HG02970 (cell line): ENCODE results near the gene PTPN20.
A peak's percentile ranks its signal among the peaks of the same experiment; 100 is the strongest.
"Not testable (repeated sequence)": the region's sequence is repeated elsewhere in the genome, so short reads cannot be mapped to it uniquely, and the experiment has no call there.

Source experiments
- ATAC-seq: cut with Tn5 transposase; IDR thresholded peaks from one replicate; pipeline ENCODE4 v1.9.1; 2021; ENCODE audit warnings: mild to moderate bottlenecking, moderate library complexity, moderate number of reproducible peaks; ENCODE audit not compliant: unreplicated experiment, low FRiP score

PTPN20 gene

DNA sequence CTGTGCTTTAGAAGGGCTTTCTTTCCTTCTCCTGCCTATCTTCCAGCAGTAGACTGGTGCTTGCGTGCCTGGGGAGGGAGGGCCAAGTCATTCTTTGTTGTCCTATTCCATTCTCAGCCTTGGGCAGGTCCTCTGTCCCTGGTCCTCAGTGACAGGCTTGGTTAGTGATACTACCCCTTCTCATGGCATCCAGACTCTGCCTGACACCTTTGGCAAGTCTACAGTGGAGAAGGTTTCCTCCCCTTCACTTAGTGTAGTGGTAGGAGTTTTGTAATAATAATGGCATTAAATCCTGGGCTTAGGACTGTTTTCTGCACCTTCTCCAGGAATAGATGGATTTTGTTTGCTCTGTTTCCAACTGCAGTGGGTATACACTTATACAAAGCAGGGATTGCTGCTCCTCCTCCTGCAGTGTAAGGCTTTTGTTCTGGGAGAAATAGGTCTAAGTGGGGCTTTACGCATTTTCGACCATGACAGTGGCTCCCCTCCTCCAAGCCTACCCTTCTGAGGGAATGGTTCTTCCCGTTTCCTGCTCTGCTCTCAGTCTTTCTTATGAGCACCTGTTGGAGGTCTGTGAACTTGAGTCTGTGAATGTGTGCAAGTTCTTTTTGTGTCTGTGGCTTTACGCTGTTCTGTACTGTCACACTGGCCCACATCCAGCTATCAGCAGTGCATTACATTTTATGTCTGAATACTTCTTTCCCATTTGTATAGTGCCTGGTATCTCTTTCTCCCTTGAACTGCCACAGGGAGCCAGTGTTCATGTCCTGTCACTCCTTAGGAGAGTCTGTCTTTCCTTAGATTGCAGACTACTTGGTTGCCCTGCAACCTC, 37.7 kb downstream of the PTPN20 start:
- not testable (repeated sequence) for ATAC-seq

DNA sequence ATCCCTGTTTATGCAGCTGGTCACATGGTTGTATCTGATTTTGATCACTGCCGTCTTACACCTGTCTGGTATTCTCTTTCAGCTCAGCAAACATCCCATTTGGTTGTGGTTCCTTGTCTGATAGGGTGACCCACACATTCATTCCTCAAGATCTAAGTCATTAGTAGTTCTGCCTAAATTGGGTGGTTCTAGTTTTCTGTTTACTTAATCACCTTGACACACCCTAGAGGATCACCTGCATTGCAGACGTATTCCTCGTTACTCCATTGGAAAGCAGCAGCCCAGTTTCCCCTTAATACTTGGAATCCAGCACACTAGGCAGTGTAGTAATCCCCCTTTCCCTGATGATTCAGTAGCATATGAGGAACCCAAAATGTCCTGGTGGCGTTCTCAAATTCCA, 41.3 kb downstream of the PTPN20 start:
- ATAC-seq = not testable (repeated sequence)

DNA sequence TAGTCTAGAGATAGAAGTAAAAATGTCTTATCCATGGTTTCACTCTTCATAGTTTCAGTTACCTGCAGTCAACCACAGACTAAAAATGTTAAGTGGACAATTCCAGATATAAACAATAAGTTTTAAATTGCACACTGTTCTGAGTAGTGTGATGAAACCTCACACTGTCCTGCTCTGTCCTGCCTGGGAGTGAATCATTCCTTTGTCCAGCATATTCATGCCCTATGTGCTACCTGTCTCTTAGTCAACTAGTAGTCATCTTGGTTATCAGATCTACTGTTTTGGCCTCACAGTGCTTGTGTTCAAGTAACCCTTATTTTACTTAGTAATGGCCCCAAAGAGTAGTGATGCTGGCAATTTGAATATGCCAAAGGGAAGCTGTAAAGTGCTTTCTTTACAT, 49.5 kb downstream of the PTPN20 start:
- ATAC-seq = not testable (repeated sequence)

DNA sequence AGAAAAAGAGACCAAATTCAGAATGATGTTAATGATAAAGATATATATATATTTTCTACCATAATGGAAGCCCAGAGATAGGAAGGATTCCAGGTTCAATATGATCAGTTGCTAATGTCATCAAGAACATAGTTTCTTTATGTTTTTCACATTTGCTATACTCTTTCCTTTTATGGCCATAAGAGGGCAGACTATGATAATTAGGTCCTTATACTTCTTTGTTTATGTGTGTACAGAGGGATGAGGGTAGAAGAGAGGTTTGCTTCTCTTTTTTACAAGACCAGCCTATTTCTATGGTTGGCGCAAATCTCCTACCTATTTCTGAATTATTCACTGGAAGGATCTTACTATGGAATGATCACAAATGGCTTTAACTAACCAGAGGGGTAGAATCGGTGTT, 52.1 kb downstream of the PTPN20 start:
- ATAC-seq = not testable (repeated sequence)

DNA sequence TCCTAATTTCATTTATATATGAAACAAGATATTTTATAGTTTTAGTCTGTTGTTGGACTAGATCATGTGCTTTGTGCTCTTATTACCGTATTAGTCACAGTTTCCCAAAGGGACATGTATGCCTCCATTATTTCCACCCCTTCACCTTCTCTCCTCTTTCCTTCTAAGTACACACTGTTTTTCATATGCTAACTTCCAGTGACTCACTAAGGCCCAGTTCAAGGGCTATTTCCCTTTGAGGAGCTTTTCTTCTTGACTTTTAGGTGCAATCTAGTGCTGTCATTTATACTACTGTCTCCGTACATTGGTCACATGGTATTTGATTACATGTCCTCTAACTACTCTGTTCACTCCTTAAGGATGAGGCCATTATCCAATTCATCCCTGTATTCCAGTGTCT, 55.8 kb downstream of the PTPN20 start:
- ATAC-seq = not testable (repeated sequence)

DNA sequence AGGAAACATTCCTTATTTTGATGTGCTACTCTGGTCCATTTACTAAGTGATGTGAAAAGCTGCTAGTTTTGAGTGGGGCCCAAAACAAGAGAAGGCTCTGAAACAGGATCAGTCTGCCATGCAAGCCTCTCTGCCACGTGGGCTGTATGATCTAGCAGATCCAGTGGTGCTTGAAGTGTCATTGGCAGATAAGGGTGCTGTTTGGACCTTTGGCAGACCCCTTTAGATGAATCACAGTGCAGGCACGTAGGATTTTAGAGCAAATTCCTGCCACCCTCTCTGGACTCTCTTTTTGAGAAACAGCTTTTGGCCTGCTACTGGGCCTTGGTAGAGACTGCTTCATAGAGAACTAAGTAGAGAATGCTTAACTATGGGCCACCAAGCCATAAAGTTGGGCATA, 69.0 kb downstream of the PTPN20 start:
- not testable (repeated sequence) for ATAC-seq

DNA sequence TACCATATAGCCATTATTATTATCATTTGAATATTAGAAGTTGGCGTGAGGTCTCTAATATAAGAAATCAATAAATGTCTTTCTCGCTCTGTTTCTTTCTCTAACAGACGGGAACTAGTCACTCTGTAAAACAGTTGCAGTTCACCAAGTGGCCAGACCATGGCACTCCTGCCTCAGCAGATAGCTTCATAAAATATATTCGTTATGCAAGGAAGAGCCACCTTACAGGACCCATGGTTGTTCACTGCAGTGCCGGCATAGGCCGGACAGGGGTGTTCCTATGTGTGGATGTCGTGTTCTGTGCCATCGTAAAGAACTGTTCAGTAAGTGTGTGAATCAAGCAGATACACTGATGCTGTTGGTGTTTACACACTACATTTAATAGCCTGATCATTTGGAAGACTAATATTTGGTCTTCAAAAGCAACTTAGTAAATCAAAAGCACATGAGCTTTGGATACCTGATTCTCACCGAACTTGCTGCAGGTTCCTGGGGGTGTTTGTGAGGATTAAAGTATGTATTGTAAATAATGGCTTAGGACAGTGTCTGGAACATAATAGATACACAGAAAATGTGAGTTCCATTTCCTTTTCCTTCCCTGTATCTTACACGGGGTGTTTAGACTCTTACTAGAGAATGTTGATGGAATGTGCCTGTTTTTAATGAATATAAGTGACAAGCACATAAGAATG, 76.2 kb downstream of the PTPN20 start:
- peak; percentile 74 for ATAC-seq

DNA sequence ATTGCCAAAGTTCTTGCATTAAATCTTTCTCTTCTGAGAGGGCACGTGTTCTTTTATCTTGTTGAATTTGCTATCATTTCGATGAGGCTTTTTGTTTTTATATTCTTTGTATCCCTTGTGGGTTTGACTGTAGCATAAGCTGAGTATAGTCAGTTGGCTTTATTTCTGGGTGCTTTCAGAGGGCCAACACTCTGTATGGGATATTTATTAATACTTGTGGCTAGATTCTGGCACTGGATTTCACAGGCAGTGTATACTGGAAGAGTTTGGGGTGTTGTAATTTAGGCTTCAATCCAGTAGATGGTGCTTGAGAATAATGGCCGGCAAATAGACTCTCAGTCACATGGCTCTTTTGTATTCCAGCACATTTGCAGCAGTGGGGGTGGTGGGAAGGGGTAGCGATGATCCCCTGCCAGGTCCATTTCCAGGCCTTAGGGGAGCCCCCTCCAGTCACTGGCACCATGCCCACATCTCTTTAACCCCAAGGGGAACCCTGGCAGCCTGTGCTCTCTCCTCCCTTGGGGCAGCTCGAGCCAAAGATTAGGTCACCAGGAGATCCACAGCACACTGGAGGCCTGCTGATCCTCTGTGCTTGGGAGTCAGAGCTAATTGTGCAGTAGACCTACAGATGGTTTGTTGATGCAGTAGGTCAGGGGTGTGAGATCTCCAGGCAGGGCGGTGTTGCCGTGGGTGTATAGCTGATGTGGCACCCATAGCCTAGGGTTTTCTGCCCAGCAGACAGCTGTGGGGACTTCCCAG, 81.8 kb downstream of the PTPN20 start:
- ATAC-seq = no peak

DNA sequence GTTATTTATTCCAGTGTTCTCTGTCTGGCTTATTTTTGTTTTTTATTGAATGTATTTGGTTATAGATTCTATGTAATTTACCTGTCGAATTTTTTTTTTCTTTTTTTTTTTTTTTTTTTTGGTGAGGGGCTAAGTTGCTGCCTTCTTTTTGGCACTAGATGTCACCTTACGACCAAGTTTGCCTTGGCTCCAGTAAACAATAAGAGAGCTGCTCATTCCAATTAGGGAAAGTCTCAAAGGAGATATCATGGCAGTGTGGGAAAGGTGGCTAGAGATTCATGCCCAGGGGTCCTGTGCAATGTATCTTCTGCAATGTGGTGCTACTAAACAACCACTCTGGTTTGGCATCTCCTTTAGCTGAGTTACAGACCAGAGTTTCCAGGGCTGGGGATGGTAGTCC, 84.0 kb downstream of the PTPN20 start:
- no peak for ATAC-seq

DNA sequence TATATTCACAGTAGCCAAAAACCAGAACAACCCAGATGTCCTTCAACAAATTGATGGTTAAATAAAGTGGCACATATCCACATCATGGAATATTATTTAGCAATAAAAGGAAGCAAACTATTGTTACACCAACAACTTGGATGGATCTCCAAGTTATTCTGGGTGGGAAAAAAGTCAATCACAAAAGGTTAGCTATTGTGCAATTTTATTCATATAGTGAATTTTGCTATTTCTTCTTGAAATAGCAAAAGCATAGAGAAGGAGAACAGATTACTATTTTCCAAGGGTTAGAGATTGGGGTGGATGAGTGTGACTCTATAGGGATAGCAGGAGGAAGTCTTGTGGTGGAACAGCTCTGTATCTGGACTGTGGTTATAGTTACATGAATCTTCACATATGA, 87.0 kb downstream of the PTPN20 start:
- no peak for ATAC-seq

DNA sequence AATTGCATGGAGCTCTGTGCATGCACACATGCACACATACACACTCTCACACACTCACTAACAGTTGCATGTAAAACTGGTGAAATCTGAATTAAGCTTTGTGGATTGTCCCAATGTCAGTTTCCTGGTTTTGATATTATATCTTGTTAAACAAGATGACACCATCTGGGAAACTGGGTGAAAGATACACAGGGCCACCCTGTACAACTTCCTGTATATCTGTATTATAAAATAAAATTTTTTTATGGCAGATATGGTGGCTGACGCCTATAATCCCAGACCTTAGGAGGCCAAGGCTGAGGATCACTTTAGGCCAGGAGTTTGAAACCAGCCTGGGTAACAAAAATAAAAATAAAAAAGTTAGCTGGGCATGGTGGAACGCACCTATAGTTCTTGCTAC, 87.4 kb downstream of the PTPN20 start:
- no peak for ATAC-seq

DNA sequence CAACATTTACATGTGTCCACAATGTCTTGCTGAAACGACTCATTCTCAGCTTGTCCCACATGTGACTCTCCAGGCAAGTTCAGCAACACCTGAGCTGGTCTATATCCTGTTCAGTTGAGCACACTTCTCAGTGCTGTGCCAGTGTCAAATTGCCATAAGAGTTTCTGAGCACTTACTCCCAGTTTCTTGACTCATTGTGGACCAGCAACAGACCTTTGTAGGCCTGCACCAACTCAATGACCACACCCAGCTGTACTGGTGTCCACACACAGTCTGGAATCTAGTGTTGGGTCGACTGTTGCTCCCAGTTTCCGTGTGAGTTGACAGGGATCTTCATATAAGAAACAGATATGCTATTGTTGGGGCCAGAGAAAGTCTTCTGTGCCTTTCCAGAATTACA, 88.0 kb downstream of the PTPN20 start:
- ATAC-seq = no peak

DNA sequence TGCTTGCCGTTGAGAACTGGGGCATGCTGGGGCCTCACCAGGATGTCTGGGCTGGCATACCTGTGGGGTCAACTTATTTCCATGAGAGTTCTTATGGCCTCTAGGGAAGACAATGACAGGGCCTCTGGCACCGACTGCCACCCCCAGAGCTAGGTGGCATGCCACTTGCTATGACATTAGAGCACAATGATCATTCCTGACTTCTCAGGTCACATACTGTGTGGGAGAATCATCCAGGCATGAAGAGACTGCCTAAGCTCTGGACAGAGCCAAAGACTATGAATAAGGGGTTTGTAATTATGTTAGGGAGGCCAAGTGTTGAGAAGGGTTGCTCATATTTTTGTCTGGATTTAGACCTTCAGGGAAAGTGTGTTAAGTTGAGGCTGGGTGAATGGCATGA, 97.5 kb downstream of the PTPN20 start:
- no peak for ATAC-seq

DNA sequence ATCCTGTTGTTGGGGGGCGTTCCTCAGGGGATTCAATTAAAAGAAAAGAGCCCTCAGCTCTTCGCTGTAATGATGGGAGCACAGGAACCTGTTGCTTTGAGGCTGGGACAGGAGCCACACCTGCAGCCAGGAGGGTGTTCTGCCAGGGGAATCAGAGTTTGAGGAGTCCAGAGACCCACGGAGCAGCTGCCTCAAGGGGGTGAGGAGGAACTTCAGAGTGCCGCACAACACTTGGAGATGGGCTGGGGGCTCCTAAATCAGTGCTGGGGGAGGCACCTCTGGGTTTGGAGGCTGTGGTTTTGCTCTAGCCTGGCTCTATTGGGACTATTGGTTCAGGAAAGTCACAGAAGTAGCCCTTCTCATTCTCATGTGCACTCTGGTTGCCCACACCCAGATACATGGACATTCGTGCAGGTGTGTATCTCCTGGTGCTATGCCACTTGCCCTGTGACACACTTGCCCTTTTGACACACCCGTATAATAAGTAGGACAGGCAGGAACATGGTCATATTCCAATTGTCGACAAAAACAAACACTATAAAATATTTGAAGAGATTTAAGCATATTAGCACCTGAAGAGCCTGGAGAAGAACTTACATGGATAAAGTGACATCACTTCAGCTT, 98.1 kb downstream of the PTPN20 start:
- ATAC-seq = no peak

DNA sequence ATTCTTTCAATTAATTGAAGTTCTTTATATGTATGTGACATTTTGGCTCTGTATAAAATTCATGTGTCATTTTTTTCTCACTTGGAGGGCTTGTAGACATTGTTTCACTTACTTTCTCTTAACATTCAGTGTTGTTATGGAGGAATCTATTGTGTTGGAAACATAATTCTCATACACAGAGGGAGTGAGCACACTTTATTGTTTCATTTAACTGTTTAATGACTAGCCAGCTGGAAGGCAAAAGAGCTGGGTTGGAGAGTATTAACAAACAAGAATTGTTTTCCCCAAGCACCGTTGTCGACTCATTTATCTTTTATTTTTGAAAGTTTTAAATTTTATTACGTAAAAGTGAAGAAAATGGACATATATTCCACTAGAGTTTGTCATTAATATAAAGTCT, 98.8 kb downstream of the PTPN20 start:
- ATAC-seq = no peak

DNA sequence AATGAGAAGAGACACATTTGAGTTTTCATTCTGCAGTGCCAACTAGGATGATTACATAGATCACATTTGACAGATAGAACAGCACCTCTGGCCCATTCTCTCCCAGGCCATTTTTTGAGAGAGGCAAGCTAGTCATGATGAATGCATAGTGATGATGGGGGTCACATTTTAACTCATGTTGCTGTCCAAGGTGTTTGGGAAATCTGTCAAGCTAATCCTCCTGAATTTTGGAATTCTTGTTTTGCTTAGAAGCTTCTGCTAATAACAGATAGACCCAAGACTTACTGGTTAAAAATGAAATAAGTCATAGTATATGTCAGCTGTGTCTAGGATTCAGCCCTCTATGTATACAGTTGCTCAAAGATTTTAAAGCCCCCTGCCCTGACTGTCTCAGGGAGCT, 101.0 kb downstream of the PTPN20 start:
- no peak for ATAC-seq

DNA sequence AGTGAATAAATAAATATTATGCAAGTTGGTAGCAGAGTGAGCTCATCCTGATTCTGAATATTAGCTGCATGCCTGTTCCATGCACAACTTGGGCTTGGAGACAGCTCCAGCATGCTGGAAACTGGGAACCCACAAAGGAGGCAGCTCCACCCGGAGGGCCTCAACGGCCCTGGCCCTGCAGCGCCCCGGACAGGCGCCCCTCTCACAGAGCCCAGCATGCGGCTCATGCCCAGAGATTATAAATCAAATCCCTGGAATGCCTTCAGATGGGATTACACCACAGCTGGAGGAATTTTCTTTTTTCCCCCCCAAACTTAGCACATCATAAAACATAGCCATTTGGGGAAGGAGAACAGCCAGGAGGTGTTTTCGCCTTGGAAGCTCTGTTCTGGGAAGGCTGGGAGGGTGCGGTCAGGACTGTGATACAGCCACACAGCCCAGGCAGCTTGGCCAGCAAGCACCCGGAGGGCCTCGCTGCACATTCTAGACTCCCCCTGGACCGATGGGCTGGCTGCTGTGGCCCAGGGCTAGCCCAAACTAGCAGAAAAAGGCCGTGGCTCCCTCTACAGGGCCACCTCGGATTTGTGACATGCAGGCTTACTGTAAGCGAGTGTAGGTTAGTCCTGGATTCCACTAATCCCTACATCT, 102.4 kb downstream of the PTPN20 start:
- ATAC-seq = no peak

DNA sequence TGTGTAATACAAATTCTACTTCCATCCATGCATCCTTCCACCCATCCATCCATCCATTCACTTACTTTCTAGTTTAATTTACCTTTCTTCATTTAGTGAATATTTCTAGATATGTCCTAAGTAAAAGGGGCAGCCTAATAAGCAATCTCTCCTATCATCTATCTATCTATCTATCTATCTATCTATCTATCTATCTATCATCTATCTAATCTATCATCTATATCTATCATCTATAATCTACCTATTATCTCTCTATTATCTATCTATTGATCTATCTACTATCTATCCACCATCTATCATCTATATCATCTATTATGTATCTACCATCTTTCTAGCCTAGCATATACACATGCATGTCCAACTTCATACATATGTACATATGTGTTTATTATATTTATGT, 104.2 kb downstream of the PTPN20 start:
- no peak for ATAC-seq

DNA sequence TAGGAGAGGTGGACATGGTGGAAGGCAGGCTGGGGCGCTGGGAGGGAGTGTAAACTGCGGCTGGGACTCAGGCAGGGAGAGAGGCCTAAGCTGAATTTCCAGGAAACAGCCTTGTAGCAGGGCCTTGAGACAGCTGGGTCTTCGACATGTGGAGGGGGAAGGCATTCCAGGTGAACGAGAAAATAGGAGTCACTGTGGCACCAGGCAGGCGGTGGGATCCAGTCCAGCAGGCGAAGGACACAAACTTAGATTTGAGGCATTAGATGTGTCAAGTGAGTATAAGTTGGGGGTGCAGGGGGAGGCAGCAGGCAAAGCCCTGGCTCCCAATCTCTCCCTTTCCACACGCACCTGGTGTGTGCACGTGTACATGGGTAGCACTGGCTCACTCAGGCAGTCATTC, 105.3 kb downstream of the PTPN20 start:
- no peak for ATAC-seq

DNA sequence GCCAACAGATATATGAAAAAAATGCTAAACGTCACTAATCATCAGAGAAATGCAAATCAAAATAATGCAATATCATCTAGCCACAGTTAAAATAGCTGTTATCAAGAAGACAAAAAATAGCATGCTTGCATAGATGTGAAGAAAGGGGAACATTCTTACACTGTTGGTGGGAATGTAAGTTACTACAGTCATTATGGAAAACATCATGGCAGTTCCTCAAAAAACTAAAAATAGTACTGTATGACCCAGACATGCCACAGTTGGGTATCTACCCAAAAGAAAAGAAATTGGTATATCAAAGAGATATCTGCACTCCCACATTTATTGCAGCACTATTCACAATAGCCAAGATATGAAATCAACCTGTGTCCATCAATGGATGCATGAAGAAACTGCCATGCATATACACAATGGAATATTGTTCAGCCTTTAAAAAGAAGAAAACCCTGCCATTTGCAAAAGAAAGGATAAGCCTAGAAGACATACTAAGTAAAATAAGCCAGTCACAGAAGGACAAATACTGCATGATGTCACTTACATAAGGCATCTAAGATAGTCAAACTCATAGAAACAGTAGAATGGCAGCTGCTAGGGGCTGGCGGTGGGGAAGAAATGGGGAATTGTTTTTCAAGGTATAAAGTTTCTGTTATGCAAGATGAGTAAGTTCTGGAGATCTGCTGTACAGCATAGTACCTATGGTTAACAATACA, 107.0 kb downstream of the PTPN20 start:
- no peak for ATAC-seq
